HEK293 (cell line): Measurements from ENCODE around the gene LIMCH1.
A peak's percentile ranks its signal among the peaks of the same experiment; 100 is the strongest.

ENCODE experiments used
- CTCF ChIA-PET: fragments of 350-600 bp; formaldehyde crosslinking; extraction: SDS; loops from one replicate; lab custom pipeline; 2021; ENCODE audit warnings: antibody characterized with exemption; lab: Yijun Ruan, JAX
- POLR2A ChIA-PET: fragments of 300-600 bp; formaldehyde crosslinking; extraction: SDS; loops from one replicate; lab custom pipeline; 2020; ENCODE audit warnings: antibody characterized with exemption, inconsistent platforms; lab: Yijun Ruan, JAX
- H3K27ac ChIP-seq: fragments of 200-500 bp; sonication (Bioruptor generic); 2 replicates; pipeline ENCODE4 v1.5.1; 2014; ENCODE audit warnings: low read depth, low read length, control low read depth, inconsistent platforms; ENCODE audit errors: extremely low read depth
- H3K36me3 ChIP-seq, 2 experiments: fragments of 200-500 bp in 1 of 2; sonication (Bioruptor generic) in 1 of 2; 1 replicate in 1 of 2; 2 replicates in 1 of 2; pipeline ENCODE4 v1.5.1; 2014 to 2017; ENCODE audit warnings: inconsistent platforms in 2 of 2, low read length in 2 of 2; ENCODE audit not compliant: control insufficient read depth in 2 of 2, insufficient read depth in 1 of 2
- H3K4me1 ChIP-seq: fragments of 200-500 bp; sonication (Bioruptor generic); 2 replicates; pipeline ENCODE4 v1.5.1; 2014; ENCODE audit warnings: mild to moderate bottlenecking, low read length, inconsistent platforms; ENCODE audit not compliant: control insufficient read depth, insufficient read depth
- H3K4me3 ChIP-seq: 2 replicates; pipeline ENCODE4 v1.5.1; 2011; ENCODE audit warnings: low read depth, mild to moderate bottlenecking, control low read depth, low read length, moderate library complexity
- H3K9me3 ChIP-seq: fragments of 200-500 bp; sonication (Bioruptor generic); 2 replicates; pipeline ENCODE4 v1.5.1; 2014; ENCODE audit warnings: low read depth, low read length, inconsistent platforms; ENCODE audit not compliant: control insufficient read depth, insufficient read depth
- CTCF ChIP-seq: fragments of 450-650 bp; formaldehyde crosslinking; IDR thresholded peaks from 2 replicates; pipeline ENCODE4 v1.5.1; 2016; ENCODE audit warnings: missing biosample characterization, missing genetic modification characterization
- KLF17 ChIP-seq: fragments of 450-650 bp; formaldehyde crosslinking; IDR thresholded peaks from 2 replicates; pipeline ENCODE4 v1.5.1; 2016; ENCODE audit warnings: missing biosample characterization, missing genetic modification characterization
- PRDM6 ChIP-seq: fragments of 450-650 bp; formaldehyde crosslinking; IDR thresholded peaks from 2 replicates; pipeline ENCODE4 v1.5.1; 2017; ENCODE audit warnings: missing biosample characterization, missing genetic modification characterization
- SALL2 ChIP-seq: fragments of 450-650 bp; formaldehyde crosslinking; IDR thresholded peaks from 2 replicates; pipeline ENCODE4 v1.5.0; 2017; ENCODE audit warnings: missing biosample characterization, mild to moderate bottlenecking, missing genetic modification characterization, borderline replicate concordance
- YY1 ChIP-seq: fragments of 450-650 bp; formaldehyde crosslinking; IDR thresholded peaks from 2 replicates; pipeline ENCODE4 v1.5.1; 2018; ENCODE audit warnings: missing biosample characterization, missing genetic modification characterization
- ZBTB21 ChIP-seq: fragments of 450-650 bp; formaldehyde crosslinking; IDR thresholded peaks from 2 replicates; pipeline ENCODE4 v1.5.1; 2017; ENCODE audit warnings: missing biosample characterization, missing genetic modification characterization
- ZBTB7A ChIP-seq: fragments of 450-650 bp; formaldehyde crosslinking; IDR thresholded peaks from 2 replicates; pipeline ENCODE4 v1.5.1; 2016; ENCODE audit warnings: low read depth, missing biosample characterization, missing genetic modification characterization
- ZNF132 ChIP-seq: fragments of 450-650 bp; formaldehyde crosslinking; IDR thresholded peaks from 2 replicates; pipeline ENCODE4 v1.5.1; 2017; ENCODE audit warnings: missing biosample characterization, missing genetic modification characterization, borderline replicate concordance
- ZNF2 ChIP-seq: fragments of 450-650 bp; formaldehyde crosslinking; IDR thresholded peaks from 2 replicates; pipeline ENCODE4 v1.5.1; 2016; ENCODE audit warnings: missing biosample characterization, missing genetic modification characterization
- ZNF202 ChIP-seq: fragments of 450-650 bp; formaldehyde crosslinking; IDR thresholded peaks from 2 replicates; pipeline ENCODE4 v1.5.1; 2016; ENCODE audit warnings: missing biosample characterization, missing genetic modification characterization, borderline replicate concordance
- ZNF223 ChIP-seq: fragments of 450-650 bp; formaldehyde crosslinking; IDR thresholded peaks from 2 replicates; pipeline ENCODE4 v1.5.1; 2016; ENCODE audit warnings: missing biosample characterization, missing genetic modification characterization
- ZNF239 ChIP-seq: fragments of 450-650 bp; formaldehyde crosslinking; IDR thresholded peaks from 2 replicates; pipeline ENCODE4 v1.5.1; 2016; ENCODE audit warnings: missing biosample characterization, missing genetic modification characterization
- ZNF335 ChIP-seq: fragments of 450-650 bp; formaldehyde crosslinking; conservative IDR thresholded peaks from 2 replicates; pipeline ENCODE4 v1.5.1; 2016; ENCODE audit warnings: missing biosample characterization, missing genetic modification characterization
- ZNF416 ChIP-seq: fragments of 450-650 bp; formaldehyde crosslinking; IDR thresholded peaks from 2 replicates; pipeline ENCODE4 v1.5.1; 2016; ENCODE audit warnings: missing biosample characterization, missing genetic modification characterization
- ZNF48 ChIP-seq: fragments of 450-650 bp; formaldehyde crosslinking; IDR thresholded peaks from 2 replicates; pipeline ENCODE4 v1.5.1; 2016; ENCODE audit warnings: missing biosample characterization, missing genetic modification characterization
- ZNF549 ChIP-seq: fragments of 450-650 bp; IDR thresholded peaks from 2 replicates; pipeline ENCODE4 v1.5.1; 2018; ENCODE audit warnings: missing biosample characterization, missing genetic modification characterization, mild to moderate bottlenecking, inconsistent platforms, moderate library complexity
- ZNF571 ChIP-seq: fragments of 450-650 bp; formaldehyde crosslinking; IDR thresholded peaks from 2 replicates; pipeline ENCODE4 v1.5.0; 2017; ENCODE audit warnings: missing biosample characterization, missing genetic modification characterization
- ZNF629 ChIP-seq: fragments of 450-650 bp; formaldehyde crosslinking; IDR thresholded peaks from 2 replicates; pipeline ENCODE4 v1.5.1; 2017; ENCODE audit warnings: missing biosample characterization, missing genetic modification characterization
- ZNF654 ChIP-seq: fragments of 450-650 bp; formaldehyde crosslinking; IDR thresholded peaks from 2 replicates; pipeline ENCODE4 v1.5.1; 2016; ENCODE audit warnings: low read depth, missing biosample characterization, missing genetic modification characterization
- ZNF660 ChIP-seq: fragments of 450-650 bp; IDR thresholded peaks from 2 replicates; pipeline ENCODE4 v1.5.1; 2018; ENCODE audit warnings: missing biosample characterization, mild to moderate bottlenecking, missing genetic modification characterization
- ZNF677 ChIP-seq: fragments of 450-650 bp; IDR thresholded peaks from 2 replicates; pipeline ENCODE4 v1.5.0; 2018; ENCODE audit warnings: missing biosample characterization, mild to moderate bottlenecking, missing genetic modification characterization, moderate library complexity
- ZNF785 ChIP-seq: fragments of 450-650 bp; formaldehyde crosslinking; IDR thresholded peaks from 2 replicates; pipeline ENCODE4 v1.5.1; 2016; ENCODE audit warnings: missing biosample characterization, missing genetic modification characterization
- ZNF830 ChIP-seq: fragments of 450-650 bp; IDR thresholded peaks from 2 replicates; pipeline ENCODE4 v1.5.0; 2018; ENCODE audit warnings: missing biosample characterization, missing genetic modification characterization, low read depth, mild to moderate bottlenecking, moderate library complexity
- ZNF843 ChIP-seq: fragments of 450-650 bp; formaldehyde crosslinking; IDR thresholded peaks from 2 replicates; pipeline ENCODE4 v1.5.1; 2016; ENCODE audit warnings: missing biosample characterization, missing genetic modification characterization
- ZSCAN16 ChIP-seq: fragments of 450-650 bp; formaldehyde crosslinking; IDR thresholded peaks from 2 replicates; pipeline ENCODE4 v1.5.1; 2016; ENCODE audit warnings: missing biosample characterization, missing genetic modification characterization
- TF ChIP-seq, protein P1 (sequence below): fragments of 450-650 bp; formaldehyde crosslinking; IDR thresholded peaks from 2 replicates; pipeline ENCODE4 v1.5.1; 2016; ENCODE audit warnings: missing biosample characterization, missing genetic modification characterization, borderline replicate concordance

LIMCH1 gene

DNA sequence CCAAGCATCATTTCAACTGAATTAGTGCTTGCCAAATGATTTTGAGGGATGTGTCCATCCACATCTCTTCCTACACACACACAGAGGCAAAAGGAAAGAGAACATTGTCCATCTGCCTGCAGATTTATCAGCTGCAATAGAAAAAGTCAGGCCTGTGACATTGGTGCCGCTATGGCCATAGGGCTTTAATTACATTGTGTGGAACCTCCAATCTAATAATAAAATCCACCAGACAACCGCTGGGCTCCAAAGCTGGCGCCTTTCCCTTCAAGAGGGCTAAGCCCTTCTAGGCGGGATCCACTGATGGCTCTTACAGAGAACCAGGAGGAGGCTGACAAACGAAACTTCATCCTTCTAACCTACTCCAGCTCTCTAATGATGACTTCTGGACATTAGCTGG lies 150.0 kb downstream of the LIMCH1 start:
- CTCF ChIA-PET: interaction anchor here (0.9 to 1.8 kb wide), 2 partner anchors 407 to 594 kb away, joined by 4 to 5 read pairs; no protein-coding TSS in a partner anchor
- H3K27ac ChIP-seq: no peak overlapping the region
- no peaks in the 10 kb centered on the region for H3K4me1 ChIP-seq
- H3K9me3 ChIP-seq: no peaks in the 10 kb centered on the region
- peaks cover 0 to 46% of the 10 kb centered on the region in 2 experiments; a peak in 1 of 3 replicates for H3K36me3 ChIP-seq
- POLR2A ChIA-PET: no interaction called here
- H3K4me3 ChIP-seq: no peak overlapping the region
- TF ChIP-seq ZNF677 (tag by site-specific recombination) (no peak), ZNF830 (tag by site-specific recombination) (no peak), ZNF549 (tag by site-specific recombination) (no peak), ZNF629 (no peak), KLF17 (tag by site-specific recombination) (no peak), ZNF132 (tag by site-specific recombination) (no peak), SALL2 (no peak), ZNF202 (no peak), ZNF785 (tag by site-specific recombination) (no peak), ZSCAN16 (tag by site-specific recombination) (no peak)
- TF ChIP-seq, protein P1, sequence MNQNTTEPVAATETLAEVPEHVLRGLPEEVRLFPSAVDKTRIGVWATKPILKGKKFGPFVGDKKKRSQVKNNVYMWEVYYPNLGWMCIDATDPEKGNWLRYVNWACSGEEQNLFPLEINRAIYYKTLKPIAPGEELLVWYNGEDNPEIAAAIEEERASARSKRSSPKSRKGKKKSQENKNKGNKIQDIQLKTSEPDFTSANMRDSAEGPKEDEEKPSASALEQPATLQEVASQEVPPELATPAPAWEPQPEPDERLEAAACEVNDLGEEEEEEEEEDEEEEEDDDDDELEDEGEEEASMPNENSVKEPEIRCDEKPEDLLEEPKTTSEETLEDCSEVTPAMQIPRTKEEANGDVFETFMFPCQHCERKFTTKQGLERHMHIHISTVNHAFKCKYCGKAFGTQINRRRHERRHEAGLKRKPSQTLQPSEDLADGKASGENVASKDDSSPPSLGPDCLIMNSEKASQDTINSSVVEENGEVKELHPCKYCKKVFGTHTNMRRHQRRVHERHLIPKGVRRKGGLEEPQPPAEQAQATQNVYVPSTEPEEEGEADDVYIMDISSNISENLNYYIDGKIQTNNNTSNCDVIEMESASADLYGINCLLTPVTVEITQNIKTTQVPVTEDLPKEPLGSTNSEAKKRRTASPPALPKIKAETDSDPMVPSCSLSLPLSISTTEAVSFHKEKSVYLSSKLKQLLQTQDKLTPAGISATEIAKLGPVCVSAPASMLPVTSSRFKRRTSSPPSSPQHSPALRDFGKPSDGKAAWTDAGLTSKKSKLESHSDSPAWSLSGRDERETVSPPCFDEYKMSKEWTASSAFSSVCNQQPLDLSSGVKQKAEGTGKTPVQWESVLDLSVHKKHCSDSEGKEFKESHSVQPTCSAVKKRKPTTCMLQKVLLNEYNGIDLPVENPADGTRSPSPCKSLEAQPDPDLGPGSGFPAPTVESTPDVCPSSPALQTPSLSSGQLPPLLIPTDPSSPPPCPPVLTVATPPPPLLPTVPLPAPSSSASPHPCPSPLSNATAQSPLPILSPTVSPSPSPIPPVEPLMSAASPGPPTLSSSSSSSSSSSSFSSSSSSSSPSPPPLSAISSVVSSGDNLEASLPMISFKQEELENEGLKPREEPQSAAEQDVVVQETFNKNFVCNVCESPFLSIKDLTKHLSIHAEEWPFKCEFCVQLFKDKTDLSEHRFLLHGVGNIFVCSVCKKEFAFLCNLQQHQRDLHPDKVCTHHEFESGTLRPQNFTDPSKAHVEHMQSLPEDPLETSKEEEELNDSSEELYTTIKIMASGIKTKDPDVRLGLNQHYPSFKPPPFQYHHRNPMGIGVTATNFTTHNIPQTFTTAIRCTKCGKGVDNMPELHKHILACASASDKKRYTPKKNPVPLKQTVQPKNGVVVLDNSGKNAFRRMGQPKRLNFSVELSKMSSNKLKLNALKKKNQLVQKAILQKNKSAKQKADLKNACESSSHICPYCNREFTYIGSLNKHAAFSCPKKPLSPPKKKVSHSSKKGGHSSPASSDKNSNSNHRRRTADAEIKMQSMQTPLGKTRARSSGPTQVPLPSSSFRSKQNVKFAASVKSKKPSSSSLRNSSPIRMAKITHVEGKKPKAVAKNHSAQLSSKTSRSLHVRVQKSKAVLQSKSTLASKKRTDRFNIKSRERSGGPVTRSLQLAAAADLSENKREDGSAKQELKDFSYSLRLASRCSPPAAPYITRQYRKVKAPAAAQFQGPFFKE: no peak
- TF ChIP-seq, all 188 proteins: peak for 0

DNA sequence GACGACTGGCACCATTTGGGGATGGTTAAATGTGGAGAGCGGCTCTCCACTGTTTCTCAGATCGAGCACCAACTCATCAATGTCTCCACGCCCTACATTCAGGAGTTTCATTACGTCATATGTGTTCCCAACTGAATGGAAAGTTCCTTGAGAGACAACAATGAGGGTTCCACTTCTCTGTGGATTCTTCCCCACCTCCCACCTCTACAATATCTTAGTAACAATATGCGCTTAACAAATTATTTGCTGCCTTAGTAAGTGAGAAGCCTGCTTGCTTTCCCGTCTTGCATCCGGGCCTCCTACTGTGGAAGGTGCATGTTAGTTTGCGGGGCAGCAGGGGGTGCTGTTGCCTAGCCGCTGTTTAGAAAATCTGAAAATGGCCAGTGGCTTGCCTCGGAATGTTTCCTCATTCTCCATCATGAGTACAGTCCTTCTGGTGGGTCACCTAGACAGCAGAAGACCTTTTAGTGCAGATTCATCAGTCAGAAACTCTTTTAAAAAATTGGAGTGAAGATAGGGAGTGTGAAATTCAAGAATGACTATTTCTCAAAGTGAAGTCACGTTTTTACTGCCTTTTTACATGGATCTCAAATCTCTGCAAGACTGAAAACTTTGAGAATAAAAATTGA lies 154.9 kb downstream of the LIMCH1 start:
- Histone ChIP-seq H3K36me3 (peaks cover 0 to 24% of the 10 kb centered on the region in 2 experiments; a peak in 1 of 3 replicates), H3K4me3 (no peak overlapping the region), H3K4me1 (no peaks in the 10 kb centered on the region), H3K9me3 (no peaks in the 10 kb centered on the region), H3K27ac (no peak overlapping the region)
- POLR2A ChIA-PET: no interaction called here
- CTCF ChIA-PET: interaction anchor here (0.6 to 3.1 kb wide), 18 partner anchors 8 to 413 kb away, joined by 3 to 60 read pairs (median 4); no protein-coding TSS in a partner anchor
- no peak for TF ChIP-seq ZNF843 (tag by site-specific recombination)
- no peak for TF ChIP-seq ZNF416 (tag by site-specific recombination)
- no peak for TF ChIP-seq ZNF48 (tag by site-specific recombination)
- TF ChIP-seq ZNF2 (tag by site-specific recombination): no peak
- peak; percentile 39; the same call in 1 of the 2 replicates for TF ChIP-seq YY1 (tag by site-specific recombination)
- TF ChIP-seq ZNF239 (tag by site-specific recombination): no peak
- TF ChIP-seq ZBTB21 (tag by site-specific recombination): no peak
- TF ChIP-seq ZNF660 (tag by site-specific recombination): peak; percentile 67; the same call in 1 of the 2 replicates
- TF ChIP-seq CTCF (tag by site-specific recombination): peak; percentile 61; the same call in 1 of the 2 replicates
- TF ChIP-seq ZBTB7A (tag by site-specific recombination): no peak
- TF ChIP-seq ZNF223 (tag by site-specific recombination): no peak
- peak; percentile 12; the same call in 1 of the 2 replicates for TF ChIP-seq ZNF335
- no peak for TF ChIP-seq ZNF830 (tag by site-specific recombination)
- no peak for TF ChIP-seq ZNF571
- peak; percentile 84 for TF ChIP-seq ZNF654 (tag by site-specific recombination)
- no peak for TF ChIP-seq PRDM6 (tag by site-specific recombination)
